Measurements from ENCODE around the gene HPRT1.

The HPRT1 gene

GRCh38 chrX:134541906-134542305 is 81.9 kb downstream of the HPRT1 start:
- in situ Hi-C loops (cut with MboI; ENCODE audit: low sequenced_read_pairs), result no loop called here

DNA sequence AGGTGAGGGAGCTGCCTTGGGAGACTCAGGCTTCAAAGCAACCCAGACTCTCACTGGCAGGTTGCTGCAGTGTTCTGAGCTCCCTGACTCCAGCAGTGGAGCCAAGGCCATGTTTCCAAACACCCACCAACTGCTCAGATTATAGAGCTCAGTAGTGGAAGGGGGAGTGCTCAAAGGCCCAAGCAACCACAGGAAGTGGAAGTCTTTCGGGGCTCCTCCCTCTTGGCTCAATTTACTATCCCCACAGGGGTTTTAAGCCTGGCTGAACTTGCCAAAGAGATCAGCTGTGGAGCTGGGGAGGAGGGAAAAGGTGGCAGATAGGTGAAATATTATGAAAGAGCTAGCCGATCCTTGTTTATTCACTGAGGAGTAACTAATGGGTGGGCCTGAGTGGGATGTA is 82.5 kb downstream of the HPRT1 start:
- in situ Hi-C loops (cut with MboI; ENCODE audit: low sequenced_read_pairs), result no loop called here

DNA sequence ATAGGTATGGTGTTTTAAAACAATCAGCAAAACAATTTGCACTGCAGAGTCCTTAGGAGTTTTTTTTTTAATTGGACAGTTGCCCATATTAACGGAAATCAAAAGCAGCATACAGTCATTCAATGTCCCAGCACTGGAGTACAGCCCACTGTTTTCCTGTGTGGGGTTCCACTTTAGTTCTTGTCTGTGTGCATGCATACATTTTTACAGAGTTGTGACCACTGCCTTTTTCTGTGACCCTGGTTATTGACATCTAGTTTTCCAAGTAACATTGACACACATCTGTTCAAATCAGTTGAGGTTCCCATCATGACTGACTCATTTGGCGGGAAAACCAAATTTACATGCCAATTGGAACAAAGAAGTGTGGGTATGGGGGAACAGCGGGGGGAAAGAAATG is 83.3 kb downstream of the HPRT1 start:
- in situ Hi-C loops (cut with MboI; ENCODE audit: low sequenced_read_pairs), result no loop called here

GRCh38 chrX:134544135-134544512 is 84.2 kb downstream of the HPRT1 start:
- in situ Hi-C loops (cut with MboI; ENCODE audit: low sequenced_read_pairs), result no loop called here

GRCh38 chrX:134544513-134545151 is 84.7 kb downstream of the HPRT1 start:
- in situ Hi-C loops (cut with MboI; ENCODE audit: low sequenced_read_pairs), result no loop called here

DNA sequence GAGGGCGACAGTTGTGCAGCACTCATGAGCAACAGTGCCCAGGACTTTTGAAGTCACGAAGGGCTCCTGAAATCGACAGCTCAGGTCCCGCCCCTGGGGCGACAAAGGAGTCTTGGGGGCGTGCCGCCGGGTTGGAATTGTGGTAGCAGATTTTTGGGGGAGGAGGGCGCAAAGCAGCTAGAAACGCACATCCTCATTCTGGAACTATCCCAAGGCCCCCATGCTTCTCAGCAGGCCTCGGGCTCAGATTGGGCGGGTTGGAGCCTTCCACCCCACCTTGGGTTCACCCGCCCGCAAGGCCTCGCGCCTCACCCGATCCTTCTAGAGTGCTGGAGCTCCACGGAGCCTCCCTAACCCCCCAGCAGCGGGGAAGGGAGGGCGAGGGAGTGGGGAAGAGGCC is 85.5 kb downstream of the HPRT1 start:
- in situ Hi-C loops (cut with MboI; ENCODE audit: low sequenced_read_pairs), result no loop called here

DNA sequence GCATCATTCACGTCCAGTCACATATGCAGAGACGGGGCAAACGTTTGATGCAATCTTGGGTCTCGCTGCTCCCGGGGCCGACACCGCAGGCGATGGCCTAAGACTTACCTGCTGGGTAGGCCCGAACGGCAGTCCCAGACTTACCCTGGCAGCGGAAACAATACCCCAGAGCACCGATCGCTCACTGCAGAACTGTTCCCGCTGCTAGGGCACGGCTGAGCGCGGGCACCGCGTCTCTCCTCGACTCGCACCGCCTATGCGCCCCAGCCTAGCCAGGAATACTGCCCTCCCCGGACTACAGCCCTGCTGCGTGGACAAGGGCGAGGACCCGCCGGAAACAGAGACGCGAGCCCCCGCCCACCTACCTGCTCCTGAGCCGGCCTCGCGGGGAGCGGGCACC is 86.2 kb downstream of the HPRT1 start:
- in situ Hi-C loops (cut with MboI; ENCODE audit: low sequenced_read_pairs), result no loop called here

GRCh38 chrX:134547047-134547679 is 87.2 kb downstream of the HPRT1 start:
- in situ Hi-C loops (cut with MboI; ENCODE audit: low sequenced_read_pairs), result no loop called here

DNA sequence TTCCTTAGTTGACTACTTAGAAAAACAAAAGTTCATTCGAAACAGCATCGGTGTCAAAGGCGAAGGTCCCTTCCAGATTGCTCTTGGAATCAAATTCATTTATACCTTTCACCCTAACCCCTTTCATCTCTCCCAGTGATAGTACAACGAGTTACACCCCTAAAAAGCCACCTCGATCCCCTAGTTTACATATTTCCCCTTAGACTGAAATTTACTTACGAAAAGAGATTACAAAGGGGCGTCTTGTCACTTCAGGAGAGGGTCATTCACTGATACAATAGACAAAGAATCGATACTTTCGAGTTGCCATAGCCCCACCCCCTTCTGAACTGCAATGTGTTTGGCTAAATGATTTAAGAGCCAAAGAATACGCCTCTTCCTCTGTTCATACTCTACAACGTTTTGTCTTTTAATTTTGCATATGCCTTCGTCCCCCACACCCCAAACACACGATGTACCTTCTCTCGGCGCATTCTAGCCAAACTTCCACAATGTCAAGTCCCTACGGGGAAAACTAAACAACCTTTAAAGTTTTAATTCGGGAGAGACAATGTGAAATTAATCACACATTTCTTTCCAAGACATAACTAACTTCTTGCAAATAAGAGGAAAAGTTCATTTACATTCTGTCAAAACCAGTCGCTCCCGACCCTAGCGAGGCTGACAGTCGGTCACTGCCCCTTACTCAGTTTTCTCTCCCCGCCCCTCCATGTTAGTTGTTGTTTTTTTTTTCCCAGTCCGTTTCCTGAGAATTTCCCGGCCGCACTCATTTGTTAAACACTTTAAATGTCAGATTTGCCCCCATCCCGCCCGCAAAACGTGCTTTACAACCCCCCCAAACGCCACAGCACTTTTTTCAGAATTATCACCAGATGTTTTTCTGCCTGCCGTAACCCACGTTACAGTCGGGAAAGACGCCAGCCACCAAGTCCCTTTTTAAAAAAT is 88.6 kb downstream of the HPRT1 start:
- in situ Hi-C loops (cut with MboI; ENCODE audit: low sequenced_read_pairs), result no loop called here
